Measurements from ENCODE around the gene EML1.

DNA sequence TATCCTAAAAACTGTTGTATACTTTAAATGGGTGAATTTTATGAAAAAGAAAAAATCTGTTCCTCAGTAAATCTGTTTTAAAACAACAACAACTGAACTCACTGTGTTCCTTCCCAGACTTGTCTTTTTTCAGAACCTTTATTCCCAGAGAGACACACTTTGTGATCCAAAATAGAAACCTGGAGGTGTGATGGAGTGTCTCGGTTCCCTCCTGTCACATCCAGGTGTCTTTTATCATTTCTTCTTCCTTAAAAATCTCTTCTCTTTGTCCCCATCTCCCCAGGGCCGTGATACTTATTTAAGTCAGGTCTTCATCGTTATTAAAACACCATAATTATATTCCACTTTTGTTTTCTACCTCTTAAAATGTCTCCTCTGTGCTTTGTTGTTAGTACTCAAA is 195.8 kb downstream of the EML1 start:
- TF ChIP-seq CTCF (conservative IDR thresholded peaks at IDR 0.05; ENCODE audit: low read depth, low read length): no peak
- TF ChIP-seq EZH2phosphoT487 (IDR thresholded peaks at IDR 0.05; ENCODE audit: borderline replicate concordance, low read length): no peak

Measured in PC-3 (cell line).